NCI-H1105 (cell line): ENCODE results near the gene TBC1D3.
"Not testable (repeated sequence)": the region's sequence is repeated elsewhere in the genome, so short reads cannot be mapped to it uniquely, and the experiment has no call there.

Source experiments
- DNase-seq: peaks from one replicate; lab custom pipeline; 2025; lab: John Stamatoyannopoulos, UW

TBC1D3 gene

DNA sequence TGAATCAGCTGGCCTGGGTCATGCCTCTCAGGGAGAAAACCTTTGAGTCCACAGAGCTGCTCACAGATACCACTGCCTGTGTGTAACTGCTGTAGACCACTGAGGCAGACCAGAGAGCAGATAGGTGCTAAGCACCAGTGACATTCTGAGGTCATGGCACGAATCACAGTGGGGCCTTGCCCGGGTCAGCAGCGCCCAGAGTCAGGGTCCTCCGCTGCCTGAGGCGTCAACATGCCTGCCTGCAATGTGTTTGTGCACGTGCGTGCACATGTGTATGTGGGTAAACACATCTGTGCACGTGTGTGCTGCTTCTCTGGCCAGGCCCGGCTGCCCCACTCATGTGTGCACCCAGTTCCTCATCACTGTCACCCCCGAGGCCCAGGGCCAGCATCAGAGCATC, at the start of gene TBC1D3:
TBC1D3 (minus strand) TSS at position 101 of the 400 bp plus-strand sequence. CDS start 1,526 bp downstream, outside the sequence.
- DNase-seq = not testable (repeated sequence)

DNA sequence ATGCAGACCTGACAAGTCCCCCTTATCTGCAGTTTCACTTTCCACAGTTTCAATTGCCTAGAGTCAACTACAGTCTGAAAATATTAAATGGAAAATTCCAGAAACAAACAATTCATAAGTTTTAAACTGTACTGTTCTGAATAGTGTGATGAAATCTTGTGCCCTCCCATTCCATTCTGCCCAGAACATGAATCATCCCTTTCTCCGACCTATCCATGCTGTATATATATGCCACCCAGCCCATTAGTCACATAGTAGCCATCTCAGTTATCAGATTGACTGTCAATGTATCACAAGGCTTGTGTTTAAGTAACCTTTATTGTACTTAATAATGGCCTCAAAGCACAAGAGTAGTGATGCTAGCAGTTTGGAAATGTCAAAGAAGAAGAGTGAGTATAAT, 40.4 kb upstream of the TBC1D3 start:
- DNase-seq = not testable (repeated sequence)

DNA sequence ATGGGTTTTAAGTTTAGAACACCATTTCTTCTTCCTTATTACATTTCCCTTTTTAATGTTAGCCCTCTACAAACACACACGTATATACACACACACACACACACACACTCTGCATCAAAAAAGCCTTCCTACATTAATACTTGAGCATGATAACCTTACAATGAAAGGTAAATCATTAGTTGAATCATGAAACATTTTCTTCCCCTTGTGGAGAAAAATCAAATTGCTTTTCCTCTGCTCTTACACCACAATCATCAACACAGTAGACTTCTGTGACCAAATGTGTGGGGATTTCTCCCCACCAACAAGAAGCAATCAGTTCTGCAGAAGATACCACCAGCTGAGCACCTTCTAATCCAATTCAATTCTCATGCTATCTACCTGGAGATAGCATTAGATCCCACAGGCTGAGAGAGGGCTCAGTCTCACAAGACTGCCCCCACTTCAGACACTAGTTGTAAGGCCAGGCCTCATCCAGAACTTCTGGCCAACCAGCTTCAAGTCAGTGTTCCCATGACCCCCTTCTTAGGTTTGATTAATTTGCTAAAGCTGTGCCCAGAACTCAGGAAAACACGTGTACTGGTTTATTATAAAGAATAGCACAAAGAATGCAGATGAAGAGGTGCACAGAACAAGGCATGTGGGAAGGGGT, 33.6 kb upstream of the TBC1D3 start:
- DNase-seq = not testable (repeated sequence)

DNA sequence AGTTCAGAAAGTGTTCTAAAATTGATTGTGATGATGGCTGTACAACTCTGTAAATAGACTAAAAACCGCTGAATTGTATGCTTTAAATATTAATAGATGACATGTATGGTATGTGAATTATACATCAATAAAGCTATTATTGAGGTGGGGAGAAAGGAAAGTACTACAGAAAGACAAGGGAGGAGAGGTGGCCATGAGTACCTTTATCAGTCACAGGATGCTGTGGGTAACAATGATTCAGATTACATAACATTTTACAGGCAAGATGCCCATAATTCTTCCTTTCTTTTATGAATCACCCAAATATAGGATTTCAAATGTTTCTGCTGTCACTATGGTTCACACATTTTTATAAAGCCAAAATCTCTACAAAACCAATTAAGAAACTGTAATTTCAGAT, 28.5 kb upstream of the TBC1D3 start:
- not testable (repeated sequence) for DNase-seq

DNA sequence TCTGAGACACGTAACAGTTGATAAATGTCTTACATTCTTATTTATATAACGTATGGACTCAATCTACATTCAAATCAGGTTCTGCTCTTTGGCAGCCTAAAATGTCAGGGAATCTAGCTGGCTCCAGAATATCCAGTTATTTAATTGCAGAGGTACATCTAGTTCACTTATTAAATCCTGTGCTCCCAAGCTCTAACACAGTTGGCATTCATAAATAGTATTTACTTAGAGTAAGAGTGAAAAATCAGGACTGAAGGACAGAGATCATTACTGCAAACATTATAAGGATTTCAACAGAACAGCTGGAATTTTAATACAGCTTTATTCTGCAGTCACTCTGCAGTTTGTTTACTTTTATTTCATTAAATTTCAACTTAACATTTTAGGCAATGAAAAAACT, 7.9 kb upstream of the TBC1D3 start:
- not testable (repeated sequence) for DNase-seq

DNA sequence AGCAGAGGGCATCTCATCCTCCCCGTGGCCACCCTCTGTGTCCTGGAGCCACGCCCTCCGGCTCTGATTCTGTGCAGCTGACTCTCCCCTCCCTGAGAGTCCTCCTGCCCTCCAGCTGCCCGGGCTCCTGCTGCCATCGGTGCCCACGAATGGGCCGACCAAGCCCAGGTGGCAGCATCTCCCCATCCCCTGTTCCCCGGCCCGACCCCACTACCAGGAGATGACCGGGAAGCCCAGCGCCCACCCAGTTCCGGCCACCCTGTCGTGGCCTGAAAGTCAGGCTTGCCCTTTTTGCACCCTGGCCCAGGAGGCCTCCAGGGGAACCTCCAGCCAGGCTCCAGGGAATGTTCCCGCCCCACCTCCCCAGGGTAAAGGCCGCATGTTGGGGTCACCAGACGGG, 57.5 kb downstream of the TBC1D3 start:
- not testable (repeated sequence) for DNase-seq
